ENCODE data around the gene PCED1B.
"Not testable (repeated sequence)": the region's sequence is repeated elsewhere in the genome, so short reads cannot be mapped to it uniquely, and the experiment has no call there.

Gene PCED1B

GRCh38 chr12:47178014-47178413, 98.6 kb downstream of the PCED1B start:
- no peaks in the 10 kb centered on the region for H3K36me3 Mint-ChIP-seq (ENCODE audit: low read depth)
- no peak overlapping the region for H3K27ac Mint-ChIP-seq
- no peak overlapping the region for H3K4me3 Mint-ChIP-seq
- TF ChIP-seq, protein P1, sequence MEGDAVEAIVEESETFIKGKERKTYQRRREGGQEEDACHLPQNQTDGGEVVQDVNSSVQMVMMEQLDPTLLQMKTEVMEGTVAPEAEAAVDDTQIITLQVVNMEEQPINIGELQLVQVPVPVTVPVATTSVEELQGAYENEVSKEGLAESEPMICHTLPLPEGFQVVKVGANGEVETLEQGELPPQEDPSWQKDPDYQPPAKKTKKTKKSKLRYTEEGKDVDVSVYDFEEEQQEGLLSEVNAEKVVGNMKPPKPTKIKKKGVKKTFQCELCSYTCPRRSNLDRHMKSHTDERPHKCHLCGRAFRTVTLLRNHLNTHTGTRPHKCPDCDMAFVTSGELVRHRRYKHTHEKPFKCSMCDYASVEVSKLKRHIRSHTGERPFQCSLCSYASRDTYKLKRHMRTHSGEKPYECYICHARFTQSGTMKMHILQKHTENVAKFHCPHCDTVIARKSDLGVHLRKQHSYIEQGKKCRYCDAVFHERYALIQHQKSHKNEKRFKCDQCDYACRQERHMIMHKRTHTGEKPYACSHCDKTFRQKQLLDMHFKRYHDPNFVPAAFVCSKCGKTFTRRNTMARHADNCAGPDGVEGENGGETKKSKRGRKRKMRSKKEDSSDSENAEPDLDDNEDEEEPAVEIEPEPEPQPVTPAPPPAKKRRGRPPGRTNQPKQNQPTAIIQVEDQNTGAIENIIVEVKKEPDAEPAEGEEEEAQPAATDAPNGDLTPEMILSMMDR (IDR thresholded peaks at IDR 0.05) = no peak
- DNase-seq = no peak
- H3K27me3 Mint-ChIP-seq (ENCODE audit: low read depth, poor library complexity) = no peaks in the 10 kb centered on the region
- H3K9me3 Mint-ChIP-seq = no peaks in the 10 kb centered on the region
- H3K4me1 Mint-ChIP-seq = no peaks in the 10 kb centered on the region

DNA sequence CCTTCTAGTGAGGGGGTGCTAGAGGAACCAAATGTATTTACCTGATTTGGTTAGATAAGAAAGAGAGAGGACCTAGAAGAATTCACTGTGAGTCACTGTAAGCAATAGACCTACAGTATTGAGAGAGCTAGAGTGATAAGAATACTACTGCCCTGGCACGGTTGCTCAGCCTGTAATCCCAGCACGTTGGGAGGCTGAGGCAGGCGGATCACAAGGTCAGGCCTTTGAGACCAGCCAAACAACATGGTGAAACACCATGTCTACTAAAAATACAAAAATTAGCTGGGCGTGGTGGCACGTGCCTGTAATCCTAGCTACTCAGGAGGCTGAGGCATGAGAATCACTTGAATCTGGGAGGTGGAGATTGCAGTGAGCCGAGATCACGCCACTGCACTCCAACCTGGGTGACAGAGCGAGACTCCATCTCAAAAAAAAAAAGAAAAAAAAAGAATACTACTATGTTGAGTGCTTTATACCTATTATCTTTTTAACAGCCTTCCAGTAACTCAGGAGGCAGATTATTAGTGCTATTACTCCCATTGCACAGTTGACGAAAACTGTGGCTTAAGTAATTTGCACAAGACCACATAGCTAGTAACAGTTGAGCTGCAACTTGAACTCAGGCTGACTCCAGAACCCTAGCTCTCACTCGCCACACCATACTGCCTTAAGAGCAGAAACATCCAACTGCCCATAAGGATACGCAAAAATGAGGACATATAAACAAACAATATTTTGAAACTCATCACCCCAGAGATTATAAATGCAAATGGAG, 102.9 kb downstream of the PCED1B start:
- H3K4me3 Mint-ChIP-seq; H3K36me3 Mint-ChIP-seq (ENCODE audit: low read depth); H3K4me1 Mint-ChIP-seq; DNase-seq; H3K27me3 Mint-ChIP-seq (ENCODE audit: low read depth, poor library complexity); H3K27ac Mint-ChIP-seq; H3K9me3 Mint-ChIP-seq: not testable (repeated sequence)

DNA sequence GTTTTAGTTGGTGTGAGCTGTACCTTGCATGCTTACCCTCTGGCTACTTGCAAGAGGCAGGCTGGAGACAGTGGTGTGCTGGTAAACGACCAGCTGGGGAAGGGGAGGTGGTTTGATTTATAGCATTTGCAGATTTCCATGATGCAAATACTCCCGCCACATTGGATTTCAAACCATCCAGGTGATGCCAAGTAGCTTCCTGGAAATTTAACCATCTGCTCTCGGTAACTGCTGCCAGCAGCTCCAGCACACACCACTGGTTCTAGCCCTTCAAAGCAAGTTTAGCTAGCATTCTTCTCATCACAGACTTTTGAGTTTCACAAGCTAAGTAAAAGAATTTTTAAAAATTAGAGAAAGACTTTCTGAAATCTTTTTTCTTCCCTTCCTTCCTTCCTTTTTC, 104.8 kb downstream of the PCED1B start:
- H3K4me1 Mint-ChIP-seq = no peaks in the 10 kb centered on the region
- H3K27me3 Mint-ChIP-seq (ENCODE audit: low read depth, poor library complexity) = peaks cover 4% of the 10 kb centered on the region
- TF ChIP-seq, protein P1 (IDR thresholded peaks at IDR 0.05) = no peak
- H3K36me3 Mint-ChIP-seq (ENCODE audit: low read depth) = no peaks in the 10 kb centered on the region
- H3K27ac Mint-ChIP-seq = no peak overlapping the region
- H3K4me3 Mint-ChIP-seq = no peak overlapping the region
- no peak for DNase-seq
- no peaks in the 10 kb centered on the region for H3K9me3 Mint-ChIP-seq

GRCh38 chr12:47184813-47185212, 105.4 kb downstream of the PCED1B start:
- peaks cover 4% of the 10 kb centered on the region for H3K27me3 Mint-ChIP-seq (ENCODE audit: low read depth, poor library complexity)
- H3K4me3 Mint-ChIP-seq = no peak overlapping the region
- H3K36me3 Mint-ChIP-seq (ENCODE audit: low read depth) = no peaks in the 10 kb centered on the region
- no peak overlapping the region for H3K27ac Mint-ChIP-seq
- no peak for DNase-seq
- TF ChIP-seq, protein P1 (IDR thresholded peaks at IDR 0.05) = no peak
- H3K9me3 Mint-ChIP-seq = no peaks in the 10 kb centered on the region
- no peaks in the 10 kb centered on the region for H3K4me1 Mint-ChIP-seq

GRCh38 chr12:47186246-47186645, 106.8 kb downstream of the PCED1B start:
- H3K27ac Mint-ChIP-seq = no peak overlapping the region
- no peak overlapping the region for H3K4me3 Mint-ChIP-seq
- no peak for DNase-seq
- no peaks in the 10 kb centered on the region for H3K36me3 Mint-ChIP-seq (ENCODE audit: low read depth)
- no peaks in the 10 kb centered on the region for H3K9me3 Mint-ChIP-seq
- H3K4me1 Mint-ChIP-seq = no peaks in the 10 kb centered on the region
- peaks cover 9% of the 10 kb centered on the region for H3K27me3 Mint-ChIP-seq (ENCODE audit: low read depth, poor library complexity)
- TF ChIP-seq, protein P1 (IDR thresholded peaks at IDR 0.05) = no peak

DNA sequence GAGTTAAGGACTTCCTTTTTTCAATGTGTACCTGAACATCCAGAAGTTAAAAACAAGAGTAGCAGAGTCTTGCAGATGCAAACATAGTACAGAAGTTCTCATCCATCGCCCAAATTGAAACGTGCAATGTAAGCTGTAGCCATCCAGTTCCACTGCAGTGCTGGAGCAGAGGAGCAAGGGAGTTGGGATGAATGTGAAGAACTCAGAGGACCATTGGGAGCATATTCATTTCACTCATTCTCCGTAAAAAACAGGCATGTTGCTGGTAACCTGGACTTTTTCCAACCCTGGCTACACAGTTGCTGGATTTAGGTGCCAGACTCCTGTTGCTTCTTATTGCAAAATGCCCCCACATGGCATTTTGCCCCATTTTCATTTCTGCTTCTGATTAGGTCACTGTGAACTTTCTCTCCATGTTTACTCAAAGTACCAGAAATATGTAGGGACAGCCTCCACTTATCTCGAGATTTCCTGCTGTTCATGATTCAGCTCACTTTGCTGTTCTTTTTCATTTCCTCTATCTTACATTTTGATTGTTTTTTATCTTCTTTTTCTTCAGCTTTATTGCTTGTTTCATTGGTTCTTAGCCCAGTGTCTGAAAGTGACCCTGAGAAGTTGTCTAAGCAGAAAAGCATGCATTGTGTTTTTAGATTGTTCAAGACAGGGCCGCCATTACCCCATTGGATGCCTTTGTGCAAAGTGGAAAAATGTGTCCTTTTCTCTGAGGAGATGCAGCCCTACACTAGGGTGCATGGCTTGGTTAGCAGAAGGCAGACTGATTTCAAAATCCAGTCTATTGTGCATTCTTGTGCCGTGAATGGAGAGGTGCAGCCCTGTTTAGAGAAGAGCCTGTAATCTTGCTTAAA, 109.4 kb downstream of the PCED1B start:
- H3K4me3 Mint-ChIP-seq = no peak overlapping the region
- H3K9me3 Mint-ChIP-seq = no peaks in the 10 kb centered on the region
- no peak for DNase-seq
- H3K27me3 Mint-ChIP-seq (ENCODE audit: low read depth, poor library complexity) = peaks cover 7% of the 10 kb centered on the region
- no peak overlapping the region for H3K27ac Mint-ChIP-seq
- H3K4me1 Mint-ChIP-seq = peaks cover 4% of the 10 kb centered on the region
- TF ChIP-seq, protein P1 (IDR thresholded peaks at IDR 0.05) = no peak
- H3K36me3 Mint-ChIP-seq (ENCODE audit: low read depth) = no peaks in the 10 kb centered on the region

Measured in nephron progenitor cell (in vitro differentiated cells).